ENCODE results near the gene GNG10. TPM values are rescaled to one million over a fixed set of nuclear protein-coding genes. Genes with fewer than 3 reads are reported as not detected.

Gene GNG10
- total and polyA plus RNA-seq, 4 donors, result 15.9 to 24.3 (median 21.3) TPM

DNA sequence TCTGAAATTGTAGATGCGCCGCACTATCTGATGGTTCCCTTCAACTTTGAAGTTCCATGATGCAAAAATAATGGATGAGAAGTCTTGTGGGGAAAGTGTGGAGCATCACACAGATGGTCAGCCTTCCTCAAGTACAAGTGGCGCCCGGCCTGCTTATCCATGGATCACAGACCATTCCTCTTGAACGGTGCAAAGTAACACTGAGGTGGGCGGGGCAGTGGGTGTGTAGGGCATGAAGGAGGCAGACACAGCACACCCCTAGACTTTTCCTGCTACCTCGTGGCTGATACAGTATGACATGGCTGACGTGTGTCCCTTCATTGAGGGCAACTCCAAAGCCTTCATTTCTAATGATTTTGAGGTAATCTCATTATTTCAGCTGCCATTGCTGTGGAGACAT, 2.5 kb upstream of the GNG10 start:
- Histone ChIP-seq H3K4me3 (ENCODE audit: low read depth in 1 of 3, low read length in 3 of 3) (no peak overlapping the region), H3K9me3 (ENCODE audit: control insufficient read depth in 4 of 4, low read length in 3 of 4) (no peaks in the 10 kb centered on the region), H3K27me3 (ENCODE audit: control insufficient read depth in 4 of 4, insufficient read depth in 4 of 4, low read length in 3 of 4) (no peaks in the 10 kb centered on the region), H3K9ac (ENCODE audit: low read depth in 1 of 2, low read length in 2 of 2) (no peak overlapping the region), H3K4me1 (ENCODE audit: control insufficient read depth in 4 of 4, insufficient read depth in 4 of 4, low read length in 3 of 4) (peaks cover 0 to 18% (median 14%) of the 10 kb centered on the region in 4 donors), H3K36me3 (ENCODE audit: control insufficient read depth in 4 of 4, insufficient read depth in 3 of 4, low read depth in 1 of 4, low read length in 3 of 4) (peaks cover 2 to 12% (median 6%) of the 10 kb centered on the region in 4 donors), H3K27ac (ENCODE audit: low read depth in 1 of 2, low read length in 2 of 2) (no peak overlapping the region)
- TF ChIP-seq YY1 (IDR thresholded peaks at IDR 0.05) (no peak), NR2F2 (IDR thresholded peaks at IDR 0.05) (no peak), SP1 (IDR thresholded peaks at IDR 0.05) (no peak), FOXA2 (IDR thresholded peaks at IDR 0.05) (no peak), GABPA (IDR thresholded peaks at IDR 0.05 in 1 of 2, conservative IDR thresholded peaks at IDR 0.05 in 1 of 2) (no peak)
- TF ChIP-seq, protein P1, sequence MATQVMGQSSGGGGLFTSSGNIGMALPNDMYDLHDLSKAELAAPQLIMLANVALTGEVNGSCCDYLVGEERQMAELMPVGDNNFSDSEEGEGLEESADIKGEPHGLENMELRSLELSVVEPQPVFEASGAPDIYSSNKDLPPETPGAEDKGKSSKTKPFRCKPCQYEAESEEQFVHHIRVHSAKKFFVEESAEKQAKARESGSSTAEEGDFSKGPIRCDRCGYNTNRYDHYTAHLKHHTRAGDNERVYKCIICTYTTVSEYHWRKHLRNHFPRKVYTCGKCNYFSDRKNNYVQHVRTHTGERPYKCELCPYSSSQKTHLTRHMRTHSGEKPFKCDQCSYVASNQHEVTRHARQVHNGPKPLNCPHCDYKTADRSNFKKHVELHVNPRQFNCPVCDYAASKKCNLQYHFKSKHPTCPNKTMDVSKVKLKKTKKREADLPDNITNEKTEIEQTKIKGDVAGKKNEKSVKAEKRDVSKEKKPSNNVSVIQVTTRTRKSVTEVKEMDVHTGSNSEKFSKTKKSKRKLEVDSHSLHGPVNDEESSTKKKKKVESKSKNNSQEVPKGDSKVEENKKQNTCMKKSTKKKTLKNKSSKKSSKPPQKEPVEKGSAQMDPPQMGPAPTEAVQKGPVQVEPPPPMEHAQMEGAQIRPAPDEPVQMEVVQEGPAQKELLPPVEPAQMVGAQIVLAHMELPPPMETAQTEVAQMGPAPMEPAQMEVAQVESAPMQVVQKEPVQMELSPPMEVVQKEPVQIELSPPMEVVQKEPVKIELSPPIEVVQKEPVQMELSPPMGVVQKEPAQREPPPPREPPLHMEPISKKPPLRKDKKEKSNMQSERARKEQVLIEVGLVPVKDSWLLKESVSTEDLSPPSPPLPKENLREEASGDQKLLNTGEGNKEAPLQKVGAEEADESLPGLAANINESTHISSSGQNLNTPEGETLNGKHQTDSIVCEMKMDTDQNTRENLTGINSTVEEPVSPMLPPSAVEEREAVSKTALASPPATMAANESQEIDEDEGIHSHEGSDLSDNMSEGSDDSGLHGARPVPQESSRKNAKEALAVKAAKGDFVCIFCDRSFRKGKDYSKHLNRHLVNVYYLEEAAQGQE (IDR thresholded peaks at IDR 0.05), result no peak
- TF ChIP-seq, protein P2, sequence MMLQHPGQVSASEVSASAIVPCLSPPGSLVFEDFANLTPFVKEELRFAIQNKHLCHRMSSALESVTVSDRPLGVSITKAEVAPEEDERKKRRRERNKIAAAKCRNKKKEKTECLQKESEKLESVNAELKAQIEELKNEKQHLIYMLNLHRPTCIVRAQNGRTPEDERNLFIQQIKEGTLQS (IDR thresholded peaks at IDR 0.05), result no peak
- TF ChIP-seq, protein P3, sequence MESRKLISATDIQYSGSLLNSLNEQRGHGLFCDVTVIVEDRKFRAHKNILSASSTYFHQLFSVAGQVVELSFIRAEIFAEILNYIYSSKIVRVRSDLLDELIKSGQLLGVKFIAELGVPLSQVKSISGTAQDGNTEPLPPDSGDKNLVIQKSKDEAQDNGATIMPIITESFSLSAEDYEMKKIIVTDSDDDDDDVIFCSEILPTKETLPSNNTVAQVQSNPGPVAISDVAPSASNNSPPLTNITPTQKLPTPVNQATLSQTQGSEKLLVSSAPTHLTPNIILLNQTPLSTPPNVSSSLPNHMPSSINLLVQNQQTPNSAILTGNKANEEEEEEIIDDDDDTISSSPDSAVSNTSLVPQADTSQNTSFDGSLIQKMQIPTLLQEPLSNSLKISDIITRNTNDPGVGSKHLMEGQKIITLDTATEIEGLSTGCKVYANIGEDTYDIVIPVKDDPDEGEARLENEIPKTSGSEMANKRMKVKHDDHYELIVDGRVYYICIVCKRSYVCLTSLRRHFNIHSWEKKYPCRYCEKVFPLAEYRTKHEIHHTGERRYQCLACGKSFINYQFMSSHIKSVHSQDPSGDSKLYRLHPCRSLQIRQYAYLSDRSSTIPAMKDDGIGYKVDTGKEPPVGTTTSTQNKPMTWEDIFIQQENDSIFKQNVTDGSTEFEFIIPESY (IDR thresholded peaks at IDR 0.05), result no peak
- TF ChIP-seq, protein P4, sequence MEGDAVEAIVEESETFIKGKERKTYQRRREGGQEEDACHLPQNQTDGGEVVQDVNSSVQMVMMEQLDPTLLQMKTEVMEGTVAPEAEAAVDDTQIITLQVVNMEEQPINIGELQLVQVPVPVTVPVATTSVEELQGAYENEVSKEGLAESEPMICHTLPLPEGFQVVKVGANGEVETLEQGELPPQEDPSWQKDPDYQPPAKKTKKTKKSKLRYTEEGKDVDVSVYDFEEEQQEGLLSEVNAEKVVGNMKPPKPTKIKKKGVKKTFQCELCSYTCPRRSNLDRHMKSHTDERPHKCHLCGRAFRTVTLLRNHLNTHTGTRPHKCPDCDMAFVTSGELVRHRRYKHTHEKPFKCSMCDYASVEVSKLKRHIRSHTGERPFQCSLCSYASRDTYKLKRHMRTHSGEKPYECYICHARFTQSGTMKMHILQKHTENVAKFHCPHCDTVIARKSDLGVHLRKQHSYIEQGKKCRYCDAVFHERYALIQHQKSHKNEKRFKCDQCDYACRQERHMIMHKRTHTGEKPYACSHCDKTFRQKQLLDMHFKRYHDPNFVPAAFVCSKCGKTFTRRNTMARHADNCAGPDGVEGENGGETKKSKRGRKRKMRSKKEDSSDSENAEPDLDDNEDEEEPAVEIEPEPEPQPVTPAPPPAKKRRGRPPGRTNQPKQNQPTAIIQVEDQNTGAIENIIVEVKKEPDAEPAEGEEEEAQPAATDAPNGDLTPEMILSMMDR (IDR thresholded peaks at IDR 0.05; ENCODE audit: low read depth, low read length, missing input control), result no peak
- 80% methylated on average over 8 of the region's 8 CpGs for WGBS
- DNase-seq (ENCODE audit: low spot score), result no peak

DNA sequence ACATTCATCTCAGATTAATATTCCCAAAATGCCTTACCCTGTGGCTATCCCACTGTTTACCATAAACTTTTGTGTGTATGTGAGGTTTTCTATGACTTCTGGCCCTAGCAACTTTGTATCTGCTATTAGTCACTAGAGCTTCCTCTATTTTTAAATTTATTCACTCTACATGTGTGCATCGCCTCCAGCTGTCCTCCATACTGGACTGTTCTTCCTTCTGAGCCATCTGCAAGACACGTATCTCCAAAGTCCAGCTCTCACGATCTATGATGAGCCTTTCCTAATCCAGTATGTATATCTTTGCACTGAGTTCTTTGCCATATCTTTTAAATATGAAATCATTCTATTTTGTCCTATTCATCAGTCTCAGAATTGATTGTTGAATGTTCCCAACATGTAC, 1.7 kb upstream of the GNG10 start:
- H3K9me3 ChIP-seq (ENCODE audit: control insufficient read depth in 4 of 4, low read length in 3 of 4), result no peaks in the 10 kb centered on the region
- H3K27ac ChIP-seq (ENCODE audit: low read depth in 1 of 2, low read length in 2 of 2), result no peak overlapping the region
- H3K9ac ChIP-seq (ENCODE audit: low read depth in 1 of 2, low read length in 2 of 2), result no peak overlapping the region
- peaks cover 0 to 18% (median 14%) of the 10 kb centered on the region in 4 donors for H3K4me1 ChIP-seq (ENCODE audit: control insufficient read depth in 4 of 4, insufficient read depth in 4 of 4, low read length in 3 of 4)
- H3K27me3 ChIP-seq (ENCODE audit: control insufficient read depth in 4 of 4, insufficient read depth in 4 of 4, low read length in 3 of 4), result no peaks in the 10 kb centered on the region
- TF ChIP-seq, protein P3 (IDR thresholded peaks at IDR 0.05), result no peak
- no peak for TF ChIP-seq RXRA (IDR thresholded peaks at IDR 0.05)
- TF ChIP-seq HNF4A (conservative IDR thresholded peaks at IDR 0.05), result peak in 1 of 2 donors; percentile 1
- H3K36me3 ChIP-seq (ENCODE audit: control insufficient read depth in 4 of 4, insufficient read depth in 3 of 4, low read depth in 1 of 4, low read length in 3 of 4), result peaks cover 0 to 11% (median under 1%) of the 10 kb centered on the region in 4 donors
- 95% methylated on average over 3 of the region's 3 CpGs for WGBS
- H3K4me3 ChIP-seq (ENCODE audit: low read depth in 1 of 3, low read length in 3 of 3), result no peak overlapping the region
- no peak for DNase-seq (ENCODE audit: low spot score)

Measured in liver (tissue), 9 donors.